AG09319 (cell line): ENCODE measurements around the gene RALGPS1.

ENCODE experiments used
- DNase-seq: peaks from one replicate; pipeline ENCODE4 v3.0.0-alpha.2; 2010; ENCODE audit warnings: low read depth; ENCODE audit errors: extremely low read depth
- TF ChIP-seq, protein P1 (sequence below): IDR thresholded peaks from 2 replicates; pipeline ENCODE4 v1.5.1; 2011; ENCODE audit warnings: low read depth, mild to moderate bottlenecking, inconsistent platforms, low read length, moderate library complexity

RALGPS1 gene

DNA sequence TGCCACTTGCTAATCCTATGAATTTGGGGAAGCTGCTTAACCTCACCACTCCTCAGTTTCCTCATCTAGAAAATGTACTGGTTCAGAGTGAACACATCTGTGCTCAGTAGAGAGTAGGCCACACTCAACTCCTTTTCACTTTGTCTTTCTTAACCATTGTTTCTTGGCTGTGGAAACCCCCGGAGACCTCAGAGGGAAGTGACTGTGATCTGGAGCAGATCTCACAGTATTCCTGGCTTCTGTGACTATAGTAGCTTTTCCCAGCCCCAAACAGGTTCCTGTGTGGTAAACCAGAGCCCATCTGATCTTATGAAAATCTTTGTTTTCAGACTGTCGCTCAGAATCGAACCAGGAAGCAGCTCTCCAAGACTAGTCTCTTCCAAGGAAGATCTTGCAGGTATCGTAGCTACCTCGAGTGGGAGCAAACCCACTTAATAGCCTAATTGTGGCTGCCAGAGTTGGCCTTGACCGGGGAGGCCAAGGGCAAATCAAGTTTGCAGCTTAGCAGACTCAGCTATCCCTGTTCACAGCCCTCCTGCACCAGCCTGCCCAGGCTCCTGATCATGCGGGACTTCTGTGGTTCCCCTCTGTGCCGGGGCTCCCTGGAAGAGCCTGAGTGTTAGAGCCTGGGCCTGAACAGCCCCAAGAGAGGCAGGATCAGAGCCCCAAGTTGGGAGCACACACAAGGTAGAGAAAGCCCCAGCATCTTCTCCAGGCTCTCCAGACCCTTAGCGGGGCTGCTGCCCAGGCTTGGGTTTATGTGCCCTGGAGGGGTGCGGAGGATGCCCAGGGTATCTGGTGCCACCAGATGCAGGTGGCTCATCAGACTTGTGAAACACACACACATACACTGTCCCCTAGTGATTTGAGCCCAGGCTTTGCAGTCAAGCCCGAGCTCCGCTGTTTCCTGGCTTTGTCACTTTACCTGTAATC lies 260.1 kb downstream of the RALGPS1 start:
- TF ChIP-seq, protein P1, sequence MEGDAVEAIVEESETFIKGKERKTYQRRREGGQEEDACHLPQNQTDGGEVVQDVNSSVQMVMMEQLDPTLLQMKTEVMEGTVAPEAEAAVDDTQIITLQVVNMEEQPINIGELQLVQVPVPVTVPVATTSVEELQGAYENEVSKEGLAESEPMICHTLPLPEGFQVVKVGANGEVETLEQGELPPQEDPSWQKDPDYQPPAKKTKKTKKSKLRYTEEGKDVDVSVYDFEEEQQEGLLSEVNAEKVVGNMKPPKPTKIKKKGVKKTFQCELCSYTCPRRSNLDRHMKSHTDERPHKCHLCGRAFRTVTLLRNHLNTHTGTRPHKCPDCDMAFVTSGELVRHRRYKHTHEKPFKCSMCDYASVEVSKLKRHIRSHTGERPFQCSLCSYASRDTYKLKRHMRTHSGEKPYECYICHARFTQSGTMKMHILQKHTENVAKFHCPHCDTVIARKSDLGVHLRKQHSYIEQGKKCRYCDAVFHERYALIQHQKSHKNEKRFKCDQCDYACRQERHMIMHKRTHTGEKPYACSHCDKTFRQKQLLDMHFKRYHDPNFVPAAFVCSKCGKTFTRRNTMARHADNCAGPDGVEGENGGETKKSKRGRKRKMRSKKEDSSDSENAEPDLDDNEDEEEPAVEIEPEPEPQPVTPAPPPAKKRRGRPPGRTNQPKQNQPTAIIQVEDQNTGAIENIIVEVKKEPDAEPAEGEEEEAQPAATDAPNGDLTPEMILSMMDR: no peak
- DNase-seq: no peak

DNA sequence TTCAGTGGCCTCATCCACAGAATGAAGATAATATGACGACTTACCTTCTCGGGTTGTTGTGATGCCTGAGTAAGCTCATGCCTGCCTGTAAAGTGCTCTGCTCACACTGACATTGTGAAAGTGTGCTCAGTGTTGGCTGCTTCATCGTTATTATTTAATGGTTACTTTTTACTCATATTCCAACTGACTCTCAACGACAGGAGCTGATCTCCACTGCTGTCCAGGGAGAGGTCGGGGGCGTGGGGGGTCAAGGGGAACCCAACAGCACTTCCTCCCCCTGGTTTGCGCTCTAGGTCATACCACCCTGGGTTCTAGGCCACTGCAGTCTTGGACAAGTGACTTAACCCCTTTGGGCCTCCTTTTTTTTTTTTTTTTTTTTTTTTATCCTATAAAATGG lies 260.7 kb downstream of the RALGPS1 start:
- no peak for DNase-seq

DNA sequence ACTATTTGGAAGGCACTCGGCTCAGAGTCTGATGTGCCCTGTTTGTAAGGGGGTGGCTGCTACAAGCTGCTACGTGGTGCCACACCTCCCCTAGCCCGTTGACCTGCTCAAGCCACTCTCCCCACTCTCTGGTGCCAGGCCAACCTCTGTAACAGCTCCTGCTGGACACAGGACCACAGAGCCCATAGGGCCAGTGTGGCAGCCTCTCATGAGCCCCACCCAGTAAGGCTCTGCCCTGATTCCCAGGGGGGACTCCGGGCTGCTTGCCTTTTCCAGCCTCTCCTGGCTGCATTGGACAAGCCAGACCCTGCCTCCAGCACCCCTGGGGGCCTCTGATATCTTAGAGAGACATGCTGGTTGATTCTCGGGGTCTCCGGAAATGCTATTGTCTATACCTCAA lies 261.2 kb downstream of the RALGPS1 start:
- no peak for DNase-seq
- TF ChIP-seq, protein P1: no peak

More for the DNA sequence above, 260.7 kb downstream of the RALGPS1 start:
- TF ChIP-seq, protein P1: no peak

DNA sequence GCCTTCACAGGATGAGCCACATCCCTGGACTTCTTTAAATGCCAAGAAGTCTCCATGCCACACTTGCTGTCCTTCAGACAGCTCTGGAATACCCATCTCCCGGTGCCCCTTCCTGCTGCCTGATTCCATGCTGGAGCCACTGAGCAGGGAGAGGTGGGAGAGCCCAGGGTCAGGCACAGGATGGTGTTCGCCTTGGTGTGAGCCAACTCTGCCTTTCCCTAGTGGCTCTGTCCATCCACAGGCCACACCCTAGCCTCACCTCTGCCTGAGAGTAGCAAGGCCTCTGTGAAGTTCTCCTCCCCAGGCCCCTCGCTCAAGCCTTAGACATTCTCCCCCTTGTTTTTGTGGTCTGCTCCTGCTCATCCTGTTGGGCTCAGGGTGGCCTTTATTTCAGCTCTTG lies 262.0 kb downstream of the RALGPS1 start:
- no peak for DNase-seq
- TF ChIP-seq, protein P1: no peak

DNA sequence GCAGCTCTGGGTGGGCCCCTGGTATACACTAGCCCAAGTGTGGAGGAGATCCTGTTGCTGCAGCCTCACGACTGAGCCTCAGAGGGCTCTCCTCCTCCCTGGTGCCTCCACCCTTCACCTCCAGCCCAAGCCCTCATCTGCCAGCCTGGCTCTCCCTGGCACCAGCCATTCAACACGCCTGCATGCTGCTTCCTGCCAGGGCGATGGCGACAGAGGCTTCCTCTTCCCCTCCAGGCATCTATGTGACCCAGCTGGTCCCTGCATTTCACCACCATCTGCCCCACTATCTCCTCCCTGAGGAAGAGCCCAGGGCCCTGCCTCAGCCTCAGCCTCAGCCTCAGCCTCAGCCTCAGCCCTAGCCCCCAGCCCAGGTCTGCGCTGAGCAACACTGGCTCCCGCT lies 262.6 kb downstream of the RALGPS1 start:
- no peak for DNase-seq

DNA sequence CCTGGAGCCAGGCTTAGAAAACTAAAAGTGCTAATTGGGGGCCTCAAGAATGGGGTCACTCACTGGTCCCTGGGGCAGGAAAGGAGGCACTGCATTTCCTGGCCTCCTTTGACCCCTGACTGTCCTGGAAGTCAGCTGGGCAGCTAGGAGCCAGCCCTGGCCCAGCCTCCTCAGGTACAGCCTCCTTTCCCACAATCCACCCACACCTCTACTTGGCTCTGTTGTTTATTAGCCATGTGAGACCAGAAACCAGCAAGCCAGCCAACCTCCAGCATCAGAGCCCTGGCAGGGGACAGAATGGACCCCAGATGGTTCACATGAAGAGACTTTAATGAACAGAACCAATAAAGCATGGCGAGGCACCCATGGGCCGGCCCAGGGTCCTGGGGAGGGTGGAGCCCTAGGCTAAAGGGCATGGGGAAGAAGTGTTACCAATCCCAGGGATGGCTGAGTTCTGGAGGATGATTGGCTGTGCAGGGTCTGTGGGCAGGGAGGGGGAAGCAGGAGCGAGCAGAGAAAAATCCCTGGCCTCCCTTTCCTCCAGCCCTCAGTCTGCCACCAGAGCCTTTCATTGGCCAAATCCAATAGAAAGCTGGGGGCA lies 263.2 kb downstream of the RALGPS1 start:
- TF ChIP-seq, protein P1: no peak
- DNase-seq: no peak

More for the DNA sequence above, 262.6 kb downstream of the RALGPS1 start:
- TF ChIP-seq, protein P1: no peak
